Skin epidermis (tissue), 12 donors: Measurements from ENCODE around the gene TCF7L2.
A peak's percentile ranks its signal among the peaks of the same experiment; 100 is the strongest.

Source experiments
- H3K27ac ChIP-seq, 21 experiments: fragments of 200-600 bp; sonication (generic) in 11 of 21; one replicate each; pipeline ENCODE4 v1.5.0; 2020; ENCODE audit warnings: mild to moderate bottlenecking in 3 of 21, inconsistent platforms in 2 of 21, moderate library complexity in 2 of 21
- H3K4me3 ChIP-seq, 7 experiments: fragments of 200-600 bp; sonication (generic) in 2 of 7; one replicate each; pipeline ENCODE4 v1.5.0; 2020; ENCODE audit warnings: inconsistent platforms in 2 of 7, mild to moderate bottlenecking in 2 of 7, moderate library complexity in 1 of 7

The TCF7L2 gene

DNA sequence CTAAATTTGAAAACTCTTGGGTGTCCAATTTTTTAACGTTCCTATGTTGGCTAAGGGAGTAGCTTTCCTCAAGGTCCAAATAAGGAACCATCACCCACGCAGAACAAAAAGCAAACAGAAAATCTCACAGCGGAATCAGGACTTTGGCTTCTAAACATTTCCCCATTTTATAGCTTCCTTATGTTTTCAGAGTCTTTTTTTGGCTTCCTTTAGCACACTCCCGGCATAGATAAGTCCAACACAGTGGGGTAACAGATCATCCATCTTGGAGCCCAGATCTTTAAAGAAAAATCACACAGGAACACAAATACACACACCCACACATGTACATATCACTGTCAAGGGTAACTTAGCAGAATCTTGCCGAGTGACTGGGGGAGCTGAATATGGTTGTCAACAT, 4.2 kb upstream of the TCF7L2 start:
- no peak overlapping the region for H3K27ac ChIP-seq
- no peak overlapping the region for H3K4me3 ChIP-seq

DNA sequence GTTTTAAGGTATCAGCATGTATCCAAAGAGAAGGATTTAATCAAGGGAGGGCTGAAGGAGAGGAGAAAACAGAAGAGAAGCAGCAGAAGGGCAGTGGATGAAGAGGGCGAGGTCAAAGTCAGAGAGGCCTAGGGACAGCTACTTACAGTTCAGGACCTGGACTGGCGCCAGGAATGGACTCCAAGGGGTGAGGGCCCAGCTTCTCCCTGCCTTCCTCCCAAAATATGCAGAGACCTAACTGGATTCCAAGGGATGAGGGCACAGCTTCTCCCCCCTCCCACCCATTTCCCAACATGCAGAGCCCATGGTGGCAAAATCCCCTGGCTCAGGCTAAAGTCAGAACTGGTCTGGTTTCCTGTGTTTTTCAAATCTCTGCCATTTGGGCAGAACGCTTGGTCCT, 3.4 kb upstream of the TCF7L2 start:
- H3K4me3 ChIP-seq: no peak overlapping the region
- H3K27ac ChIP-seq: no peak overlapping the region

DNA sequence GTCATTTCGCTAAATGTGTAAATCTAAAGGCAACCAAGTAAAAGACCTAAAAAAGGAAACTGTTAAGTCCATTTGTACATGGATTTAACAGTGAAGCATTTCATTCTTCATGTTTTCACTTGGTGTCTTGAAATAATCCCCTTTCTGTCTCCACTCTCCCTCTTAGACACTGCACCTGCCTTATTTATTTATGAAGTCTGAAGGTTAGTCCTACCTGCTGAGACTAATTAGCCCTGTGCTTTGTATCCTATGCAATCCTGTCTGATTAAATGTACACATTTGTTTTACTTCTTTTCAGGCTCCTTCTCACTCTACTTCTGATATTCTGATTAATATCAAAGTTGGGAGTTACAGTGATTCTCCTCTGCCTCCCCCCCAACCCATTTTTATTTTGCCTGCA, 1.9 kb upstream of the TCF7L2 start:
- Histone ChIP-seq H3K27ac (peak overlapping the region in 2 of 21 experiments; percentile 44 to 85), H3K4me3 (no peak overlapping the region)

DNA sequence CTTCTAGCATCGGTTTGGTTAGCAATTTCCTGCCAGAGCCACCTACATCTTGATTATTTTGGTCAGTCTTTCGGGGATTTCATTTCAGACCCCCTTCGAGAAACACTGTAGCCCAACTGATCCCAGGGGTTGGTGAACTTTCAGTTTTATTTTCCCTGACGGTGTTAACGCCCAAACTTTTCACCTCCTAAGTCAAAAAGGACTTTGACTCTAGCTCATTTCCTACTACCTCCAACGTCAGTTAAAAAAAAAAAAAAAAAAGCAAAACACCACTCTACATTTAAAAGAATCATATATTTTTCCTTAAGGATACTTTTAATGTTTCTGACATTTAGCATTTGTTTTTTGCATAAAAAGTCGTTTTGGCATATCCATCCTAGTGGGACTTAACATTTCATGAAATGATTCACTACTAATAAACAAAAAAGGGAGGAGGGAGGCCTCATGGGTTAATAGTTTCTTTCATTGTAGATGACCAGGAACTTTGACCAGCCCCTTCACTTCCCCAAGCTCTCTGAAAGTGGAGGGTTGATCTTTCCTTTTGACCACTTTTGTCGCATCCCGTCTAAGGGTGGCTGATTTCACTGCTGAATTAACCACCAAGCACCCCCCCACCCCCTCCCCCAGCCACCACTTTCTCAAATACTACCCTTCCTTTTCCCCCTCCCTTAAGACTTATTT, 764 bp upstream of the TCF7L2 start:
- H3K27ac ChIP-seq: peak overlapping the region in 16 of 21 experiments; percentile 17 to 94 (median 65)
- peak overlapping the region; percentile 44 to 70 (median 63) for H3K4me3 ChIP-seq

DNA sequence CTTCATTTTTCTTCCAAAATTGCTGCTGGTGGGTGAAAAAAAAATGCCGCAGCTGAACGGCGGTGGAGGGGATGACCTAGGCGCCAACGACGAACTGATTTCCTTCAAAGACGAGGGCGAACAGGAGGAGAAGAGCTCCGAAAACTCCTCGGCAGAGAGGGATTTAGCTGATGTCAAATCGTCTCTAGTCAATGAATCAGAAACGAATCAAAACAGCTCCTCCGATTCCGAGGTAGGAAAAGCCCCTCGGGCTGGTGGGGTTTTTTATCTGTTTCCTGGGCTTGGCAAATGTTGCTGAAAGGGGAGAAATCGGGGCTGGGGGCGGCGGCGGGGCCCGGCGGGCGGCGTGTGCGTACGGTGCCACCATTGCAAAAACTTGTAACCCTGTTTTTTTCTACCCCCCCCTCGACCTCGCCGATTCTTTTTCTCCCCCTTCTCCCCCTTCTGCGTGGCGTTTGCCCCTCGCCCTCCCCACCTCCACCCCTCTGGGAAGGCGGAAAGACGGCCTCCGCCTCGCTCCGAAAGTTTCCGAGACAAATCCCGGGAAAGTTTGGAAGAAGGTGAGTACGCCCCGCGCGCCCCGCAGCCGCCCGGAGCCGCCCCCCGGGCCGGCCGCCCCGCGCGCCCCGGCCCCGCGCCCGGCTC, 789 bp downstream of the TCF7L2 start:
- peak overlapping the region; percentile 80 to 96 (median 90) for H3K27ac ChIP-seq
- peak overlapping the region; percentile 44 to 70 (median 63) for H3K4me3 ChIP-seq

DNA sequence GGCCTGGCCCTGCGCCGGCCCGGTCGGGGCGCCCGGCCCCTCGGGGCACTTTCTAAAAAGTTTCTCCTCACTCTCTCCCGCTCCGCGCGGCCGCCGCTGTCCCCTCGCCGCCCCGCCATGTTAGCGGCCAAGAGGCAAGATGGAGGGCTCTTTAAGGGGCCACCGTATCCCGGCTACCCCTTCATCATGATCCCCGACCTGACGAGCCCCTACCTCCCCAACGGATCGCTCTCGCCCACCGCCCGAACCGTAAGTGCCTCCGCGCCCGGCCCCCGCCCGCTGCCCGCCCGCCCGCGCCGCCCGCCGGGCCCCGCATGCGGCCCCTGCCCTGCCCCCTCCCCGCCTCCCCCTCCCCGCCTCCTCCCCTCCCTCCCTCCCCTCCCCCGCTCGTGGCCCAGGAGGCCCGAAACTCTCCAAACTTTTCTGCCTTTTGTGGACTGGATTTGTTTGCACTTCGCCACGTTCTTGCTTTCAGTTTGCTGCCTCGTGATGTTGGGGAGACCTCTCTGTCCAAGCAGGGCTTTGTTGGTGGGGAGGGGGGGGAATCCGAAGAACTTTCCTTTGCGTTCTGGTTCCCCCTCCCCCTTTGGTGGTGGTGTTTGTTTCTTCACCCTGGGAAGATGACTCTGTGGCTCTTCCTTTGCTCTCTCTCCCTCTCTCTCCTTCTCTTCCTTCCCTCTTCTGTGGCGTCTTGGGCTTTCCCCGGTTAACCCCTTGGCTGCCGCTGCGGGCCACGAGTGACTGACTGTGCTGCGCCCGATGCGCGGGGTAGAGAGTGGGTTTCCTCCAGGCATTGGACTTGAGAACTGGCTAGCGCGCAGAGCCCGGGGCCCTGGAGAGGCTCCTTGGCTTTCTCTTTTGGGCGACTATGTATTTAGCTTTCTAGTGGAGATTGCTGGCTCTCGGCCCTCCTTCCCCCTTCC, 1.6 kb downstream of the TCF7L2 start:
- peak overlapping the region; percentile 44 to 70 (median 63) for H3K4me3 ChIP-seq
- H3K27ac ChIP-seq: peak overlapping the region; percentile 82 to 96 (median 90)

DNA sequence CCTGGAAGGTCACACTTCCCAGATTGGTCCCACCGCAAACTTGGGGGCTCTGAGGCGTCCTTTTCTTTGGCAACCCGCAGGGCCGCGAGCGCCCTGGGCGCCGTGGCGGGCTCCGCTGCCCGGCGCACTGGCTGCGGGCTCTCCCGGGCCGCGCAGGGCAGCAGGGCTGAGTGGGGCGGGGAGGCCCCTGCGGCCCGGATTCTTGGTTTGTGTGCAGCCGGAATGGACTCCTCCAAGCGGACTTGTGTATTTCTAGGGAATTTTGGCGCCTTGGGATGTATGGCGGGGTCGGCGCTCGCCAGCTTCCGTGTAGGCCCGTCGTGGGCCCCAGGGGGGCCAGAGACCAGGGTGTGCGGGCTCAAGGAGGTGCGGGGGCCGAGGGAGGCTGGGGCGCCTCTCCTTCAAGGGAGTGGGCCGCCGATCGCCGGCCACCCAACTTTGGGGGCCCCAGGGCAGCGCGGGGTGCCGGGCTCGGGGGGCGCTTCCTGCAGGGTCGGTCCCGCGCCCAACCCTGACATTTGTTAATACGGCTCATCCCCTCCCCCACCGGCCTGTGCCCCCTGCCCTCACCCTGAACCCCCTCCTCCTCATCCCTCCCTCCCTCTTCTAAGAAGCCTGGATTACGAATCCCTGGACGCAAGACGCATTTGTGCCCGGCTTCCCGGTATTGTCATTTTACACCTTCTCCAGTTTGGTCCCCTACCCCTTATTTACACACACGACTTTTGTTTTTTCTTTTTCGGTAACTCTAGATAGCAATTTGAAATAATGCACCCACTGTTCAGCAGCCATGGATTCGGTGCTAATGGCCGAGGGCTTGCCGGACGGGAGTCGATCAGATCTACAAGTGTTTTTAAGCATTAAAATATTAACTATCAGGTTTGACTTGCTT, 2.5 kb downstream of the TCF7L2 start:
- H3K27ac ChIP-seq: peak overlapping the region; percentile 41 to 96 (median 90)
- peak overlapping the region; percentile 44 to 70 (median 63) for H3K4me3 ChIP-seq

DNA sequence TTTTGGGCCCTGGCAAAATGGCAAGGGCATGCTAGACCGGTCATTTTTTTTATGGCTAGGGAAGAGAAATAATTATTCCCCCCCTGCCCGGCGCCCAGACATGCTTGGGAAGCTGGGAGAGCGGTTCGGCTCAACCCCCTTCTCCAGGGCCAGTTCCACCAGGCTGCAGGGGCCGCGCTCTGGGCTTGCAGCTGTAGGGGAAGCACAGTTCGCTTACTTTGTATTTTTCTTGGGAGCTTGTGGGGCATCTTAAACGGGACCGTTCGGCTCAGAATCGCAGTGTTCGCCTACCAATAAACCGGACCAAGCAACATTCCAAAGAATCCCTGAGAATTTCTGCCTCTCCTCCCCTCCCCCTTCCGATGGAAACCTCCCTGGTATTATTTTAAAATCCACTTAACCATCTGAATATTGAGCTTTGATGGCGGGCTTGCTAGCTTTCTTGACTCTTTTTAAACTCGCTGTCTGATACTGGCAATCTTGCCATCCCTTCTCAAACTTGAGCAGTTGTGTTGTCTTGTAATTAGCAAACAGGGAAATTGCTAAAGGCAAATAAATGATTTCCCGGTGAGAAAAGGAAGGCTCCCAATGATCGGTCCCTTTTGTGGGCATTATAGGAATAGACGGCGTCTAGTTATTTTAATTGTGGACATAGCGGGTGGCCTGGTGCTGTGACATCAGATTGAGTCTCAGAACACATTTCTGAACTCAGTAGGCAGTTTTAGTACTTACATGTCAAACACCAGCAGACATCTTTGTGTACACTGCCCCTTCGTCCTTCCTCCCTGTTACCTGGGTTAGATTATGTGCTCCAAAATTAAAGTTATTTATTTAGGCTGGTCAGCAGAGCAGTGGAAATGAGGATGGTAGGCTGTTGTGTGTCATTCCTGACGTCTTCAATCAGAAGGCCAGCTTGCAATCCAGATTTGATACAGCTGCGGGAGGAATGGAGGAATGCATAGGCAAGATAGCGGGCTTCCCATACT, 3.4 kb downstream of the TCF7L2 start:
- peak overlapping the region in 20 of 21 experiments; percentile 82 to 96 (median 90) for H3K27ac ChIP-seq
- H3K4me3 ChIP-seq: peak overlapping the region; percentile 44 to 70 (median 63)

DNA sequence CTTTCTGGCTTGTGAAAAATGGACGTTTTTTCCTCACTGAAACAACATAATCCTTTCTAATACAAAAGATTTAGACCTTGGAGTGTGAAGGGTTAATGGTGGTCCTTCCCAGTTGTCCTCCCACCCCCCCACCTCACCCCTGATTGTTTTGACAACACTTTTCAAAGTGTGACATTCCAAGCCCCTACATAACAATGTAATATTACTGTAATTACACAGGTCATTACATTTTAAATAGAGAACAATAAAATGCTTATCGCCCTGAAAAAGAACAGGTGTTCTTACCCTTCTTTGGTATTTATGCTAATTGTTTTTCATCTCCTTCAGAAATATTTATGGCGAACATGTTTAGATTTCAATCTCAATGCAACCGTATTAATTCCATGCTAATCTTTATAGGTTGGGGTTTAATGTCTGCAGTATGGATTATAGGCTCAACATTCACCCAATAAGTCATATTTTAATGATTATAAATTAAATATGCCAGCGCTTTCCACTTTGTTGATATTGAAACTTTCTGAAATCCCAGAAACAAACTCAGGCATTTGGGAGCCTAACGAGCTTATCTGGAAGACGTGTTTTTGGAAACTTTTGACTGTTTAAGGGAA, 5.0 kb downstream of the TCF7L2 start:
- H3K4me3 ChIP-seq: peak overlapping the region in 2 of 7 experiments; percentile 8 to 30
- H3K27ac ChIP-seq: peak overlapping the region in 17 of 21 experiments; percentile 13 to 95 (median 50)

DNA sequence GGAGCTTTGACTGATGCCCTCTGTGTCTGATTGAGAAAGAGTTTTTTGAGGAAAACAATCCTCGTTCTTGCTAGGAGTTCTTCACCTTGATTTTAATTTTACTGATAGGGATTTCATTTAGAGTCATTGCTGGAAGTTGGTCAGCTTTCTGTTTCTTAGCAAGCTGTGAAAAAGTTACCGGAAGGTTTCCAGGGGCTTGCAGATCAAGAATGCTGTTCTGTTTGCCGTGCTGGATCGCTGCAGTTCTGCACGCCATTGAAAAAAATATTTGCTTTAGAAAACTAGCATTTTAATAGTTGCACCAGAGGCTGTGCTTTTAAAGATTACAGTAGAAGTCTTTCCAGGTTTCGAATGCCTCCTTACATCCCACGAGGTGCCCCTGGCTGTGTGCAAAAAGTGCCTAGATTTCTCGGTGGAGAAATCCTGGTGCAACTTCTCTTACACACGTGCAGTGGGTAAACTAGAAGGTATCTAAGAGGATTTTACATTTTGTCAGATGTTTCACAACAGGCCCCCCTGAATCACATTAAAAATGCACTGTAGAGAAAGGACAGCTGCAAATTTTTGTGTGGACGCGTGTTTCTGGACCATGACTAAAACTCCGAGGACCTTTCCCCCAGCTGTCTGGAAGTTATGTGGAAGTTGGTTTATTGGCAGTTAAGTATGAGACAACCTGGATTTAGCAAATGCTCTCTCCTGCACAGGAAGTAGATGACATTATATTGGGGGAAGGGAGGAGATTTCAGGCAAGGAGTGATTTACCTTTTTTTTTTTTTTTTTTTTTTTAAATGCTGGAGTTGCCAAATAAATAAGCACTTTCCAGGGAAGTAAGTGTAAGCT, 5.8 kb downstream of the TCF7L2 start:
- H3K27ac ChIP-seq: peak overlapping the region in 17 of 21 experiments; percentile 9 to 95 (median 43)
- peak overlapping the region in 2 of 7 experiments; percentile 8 to 30 for H3K4me3 ChIP-seq

DNA sequence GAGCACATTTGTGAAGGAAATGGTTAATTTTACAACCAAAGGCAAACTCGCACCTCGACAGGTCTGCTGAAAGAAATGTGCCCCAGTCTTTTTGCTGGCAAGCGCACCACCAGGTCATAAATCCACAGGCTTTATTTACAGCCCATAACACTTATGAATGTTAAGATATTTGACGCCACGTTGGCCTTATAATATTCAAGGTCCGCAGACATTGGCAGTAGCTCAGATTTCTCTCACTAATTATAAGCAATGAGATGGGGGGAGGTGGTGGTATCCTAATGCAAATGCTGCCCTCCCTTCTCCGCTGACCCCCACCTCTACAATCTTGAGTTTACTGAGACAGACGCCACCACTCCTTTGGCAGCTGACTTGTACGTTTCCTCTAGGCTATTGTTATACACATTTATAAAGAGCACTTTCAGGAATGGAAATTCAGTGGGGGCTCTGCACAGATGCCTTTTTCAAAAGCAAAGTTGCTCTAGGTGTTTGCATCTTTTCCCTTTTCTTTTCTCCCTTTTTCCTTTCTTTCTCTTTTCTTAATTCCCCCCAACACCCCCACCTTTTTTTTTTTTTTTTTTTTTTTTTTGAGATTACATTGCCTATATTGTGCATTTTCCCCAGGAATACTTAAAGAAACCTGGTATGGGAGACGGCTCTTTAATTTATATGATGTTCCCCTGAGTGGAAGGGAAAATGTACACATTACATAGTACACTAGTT, 6.7 kb downstream of the TCF7L2 start:
- peak overlapping the region in 8 of 21 experiments; percentile 2 to 68 (median 24) for H3K27ac ChIP-seq
- no peak overlapping the region for H3K4me3 ChIP-seq

DNA sequence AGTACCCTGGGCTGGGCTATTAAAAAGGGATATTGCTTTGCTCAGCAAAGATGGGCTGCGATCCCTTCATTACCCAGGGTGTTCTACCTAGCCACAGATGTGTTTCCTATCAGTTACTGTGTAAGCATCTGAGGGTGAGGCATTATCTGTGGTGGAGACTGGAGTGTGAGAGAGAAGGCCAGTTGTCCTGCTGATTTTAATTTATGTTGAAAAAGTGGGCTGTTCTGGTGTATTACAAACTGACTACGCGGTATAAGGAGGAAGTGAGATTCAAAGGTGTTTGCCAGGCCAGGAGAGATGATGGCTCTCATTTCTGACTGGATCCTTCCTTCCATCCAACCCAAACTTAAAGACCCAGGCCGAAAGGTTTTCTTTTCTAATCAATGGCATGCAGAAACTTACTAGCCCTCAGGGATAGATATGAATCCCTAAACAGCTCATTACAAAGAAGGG, 7.6 kb downstream of the TCF7L2 start:
- Histone ChIP-seq H3K4me3 (no peak overlapping the region), H3K27ac (peak overlapping the region in 12 of 21 experiments; percentile 1 to 59 (median 24))

DNA sequence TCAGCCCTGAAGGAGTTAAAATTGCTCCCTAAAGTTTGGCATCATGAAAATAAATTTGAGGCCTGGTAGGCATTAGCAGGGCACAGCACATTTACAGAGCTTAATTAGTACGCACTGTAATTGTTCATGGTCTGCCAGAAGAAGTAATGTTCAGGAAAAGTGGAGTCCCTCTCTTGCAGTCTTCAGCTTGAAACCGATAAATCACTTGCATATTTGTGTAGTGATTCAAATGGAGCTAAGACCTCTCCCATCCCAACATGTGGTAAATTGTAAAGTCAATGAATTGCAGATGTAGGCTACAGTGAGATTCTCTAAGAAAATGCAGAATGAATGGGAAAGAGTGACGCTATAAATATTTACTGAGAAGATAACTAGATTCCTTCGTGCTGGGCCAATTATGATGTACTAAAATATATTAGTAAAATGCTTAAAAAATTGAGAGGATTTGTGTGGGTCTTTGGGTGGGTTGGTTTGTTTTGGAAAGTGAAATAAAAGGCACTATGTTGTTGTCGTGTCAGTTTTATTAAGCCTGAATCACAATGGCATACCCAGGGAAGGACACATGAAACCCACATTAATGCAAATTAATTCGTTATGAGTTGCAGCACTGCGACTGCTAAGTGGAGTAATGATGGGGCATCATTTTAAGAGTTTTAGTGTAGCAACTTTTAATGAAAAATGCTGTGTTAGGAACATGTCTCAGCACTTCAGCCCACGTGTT, 8.4 kb downstream of the TCF7L2 start:
- H3K27ac ChIP-seq: peak overlapping the region in 9 of 21 experiments; percentile 5 to 59 (median 38)
- no peak overlapping the region for H3K4me3 ChIP-seq

DNA sequence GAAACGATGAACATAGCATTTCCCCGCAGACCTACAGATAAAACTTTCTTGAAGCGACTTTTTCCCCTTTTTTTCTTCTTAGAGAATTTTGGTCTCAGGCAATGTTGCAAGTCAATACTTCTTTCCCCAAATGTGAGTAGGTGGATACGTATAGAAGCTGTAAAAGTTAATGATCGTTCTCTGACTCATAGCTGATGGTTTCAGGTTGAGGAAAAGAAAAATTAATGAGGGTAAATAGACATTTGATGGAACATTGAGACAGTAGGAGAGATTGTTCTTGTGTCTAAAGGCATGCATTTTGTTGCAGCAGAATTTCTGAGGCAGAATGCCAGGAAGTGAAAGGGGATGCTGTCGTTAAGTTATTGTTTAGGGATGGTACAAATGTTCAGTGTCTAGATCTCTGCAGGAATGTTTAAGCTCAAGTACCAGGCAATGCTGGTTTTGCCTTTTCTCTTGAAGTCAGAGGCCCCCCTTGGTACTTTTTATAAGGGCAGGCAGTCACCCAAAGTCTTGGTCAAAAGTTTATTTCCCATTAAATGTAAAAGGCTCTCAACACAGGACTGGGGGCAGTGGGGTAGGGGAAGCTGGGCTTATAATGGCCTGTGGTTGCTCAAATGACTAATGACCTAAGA, 9.3 kb downstream of the TCF7L2 start:
- Histone ChIP-seq H3K4me3 (no peak overlapping the region), H3K27ac (peak overlapping the region in 3 of 21 experiments; percentile 2 to 59 (median 38))
